ENCODE results near the gene CLIC6.

The CLIC6 gene

GRCh38 chr21:34630536-34631143 is 38.2 kb upstream of the CLIC6 start:
- peak; percentile 82 for DNase-seq
- Histone ChIP-seq H3K27me3 (replicated peaks; ENCODE audit: insufficient read depth, low read length) (no peaks in the 10 kb centered on the region), H3K36me3 (replicated peaks; ENCODE audit: insufficient read depth, low read length) (no peaks in the 10 kb centered on the region), H3K4me2 (ENCODE audit: low read depth, low read length) (no peak overlapping the region), H3K4me1 (ENCODE audit: low read length) (no peaks in the 10 kb centered on the region), H4K20me1 (ENCODE audit: insufficient read depth, low read length) (no peaks in the 10 kb centered on the region), H3K4me3 (ENCODE audit: low read length) (no peak overlapping the region), H2AFZ (ENCODE audit: low read length) (0 out of 2 replicates have a peak overlapping the region, but pooled peaks have one; percentile 2), H3K27ac (ENCODE audit: low read length) (no peak overlapping the region), H3K9ac (ENCODE audit: low read length) (no peak overlapping the region), H3K9me2 (replicated peaks; ENCODE audit: insufficient read depth, low read length) (no peaks in the 10 kb centered on the region), H3K9me3 (replicated peaks; ENCODE audit: insufficient read depth, low read length) (no peaks in the 10 kb centered on the region), H3K79me2 (ENCODE audit: low read length) (no peaks in the 10 kb centered on the region), H3F3A (ENCODE audit: insufficient read depth, low read length) (no peaks in the 10 kb centered on the region)
- peak; percentile 97 for TF ChIP-seq CTCF (IDR thresholded peaks at IDR 0.05; ENCODE audit: low read length)
- no peak for TF ChIP-seq EZH2 (optimal IDR thresholded peaks at IDR 0.05; ENCODE audit: low read depth, low read length)
- TF ChIP-seq EZH2phosphoT487 (IDR thresholded peaks at IDR 0.05; ENCODE audit: low read length): no peak

GRCh38 chr21:34632498-34632897 is 36.3 kb upstream of the CLIC6 start:
- Histone ChIP-seq H3K27ac (ENCODE audit: low read length) (no peak overlapping the region), H4K20me1 (ENCODE audit: insufficient read depth, low read length) (no peaks in the 10 kb centered on the region), H3K9me2 (replicated peaks; ENCODE audit: insufficient read depth, low read length) (no peaks in the 10 kb centered on the region), H3K27me3 (replicated peaks; ENCODE audit: insufficient read depth, low read length) (no peaks in the 10 kb centered on the region), H2AFZ (ENCODE audit: low read length) (no peak overlapping the region), H3K4me1 (ENCODE audit: low read length) (no peaks in the 10 kb centered on the region), H3K36me3 (replicated peaks; ENCODE audit: insufficient read depth, low read length) (no peaks in the 10 kb centered on the region), H3K79me2 (ENCODE audit: low read length) (no peaks in the 10 kb centered on the region), H3F3A (ENCODE audit: insufficient read depth, low read length) (no peaks in the 10 kb centered on the region), H3K9ac (ENCODE audit: low read length) (no peak overlapping the region), H3K4me3 (ENCODE audit: low read length) (no peak overlapping the region), H3K4me2 (ENCODE audit: low read depth, low read length) (no peak overlapping the region), H3K9me3 (replicated peaks; ENCODE audit: insufficient read depth, low read length) (no peaks in the 10 kb centered on the region)
- TF ChIP-seq CTCF (IDR thresholded peaks at IDR 0.05; ENCODE audit: low read length): no peak
- TF ChIP-seq EZH2phosphoT487 (IDR thresholded peaks at IDR 0.05; ENCODE audit: low read length): no peak
- TF ChIP-seq EZH2 (optimal IDR thresholded peaks at IDR 0.05; ENCODE audit: low read depth, low read length): no peak
- DNase-seq: no peak

GRCh38 chr21:34635307-34635706 is 33.5 kb upstream of the CLIC6 start:
- Histone ChIP-seq H3K9ac (ENCODE audit: low read length) (no peak overlapping the region), H3K9me3 (replicated peaks; ENCODE audit: insufficient read depth, low read length) (no peaks in the 10 kb centered on the region), H3K36me3 (replicated peaks; ENCODE audit: insufficient read depth, low read length) (no peaks in the 10 kb centered on the region), H3K4me3 (ENCODE audit: low read length) (no peak overlapping the region), H2AFZ (ENCODE audit: low read length) (no peak overlapping the region), H3K27ac (ENCODE audit: low read length) (no peak overlapping the region), H3K9me2 (replicated peaks; ENCODE audit: insufficient read depth, low read length) (no peaks in the 10 kb centered on the region), H3K4me2 (ENCODE audit: low read depth, low read length) (no peak overlapping the region), H4K20me1 (ENCODE audit: insufficient read depth, low read length) (no peaks in the 10 kb centered on the region), H3K27me3 (replicated peaks; ENCODE audit: insufficient read depth, low read length) (no peaks in the 10 kb centered on the region), H3F3A (ENCODE audit: insufficient read depth, low read length) (no peaks in the 10 kb centered on the region; the same call in 1 of the 2 replicates), H3K4me1 (ENCODE audit: low read length) (peaks cover 12% of the 10 kb centered on the region; the same call in 1 of the 2 replicates), H3K79me2 (ENCODE audit: low read length) (no peaks in the 10 kb centered on the region)
- no peak for TF ChIP-seq EZH2phosphoT487 (IDR thresholded peaks at IDR 0.05; ENCODE audit: low read length)
- no peak for TF ChIP-seq EZH2 (optimal IDR thresholded peaks at IDR 0.05; ENCODE audit: low read depth, low read length)
- peak; percentile 57 for TF ChIP-seq CTCF (IDR thresholded peaks at IDR 0.05; ENCODE audit: low read length)
- no peak for DNase-seq
